ENCODE measurements around the gene RFT1.

RFT1 gene

GRCh38 chr3:53150247-53151085 is 20.2 kb upstream of the RFT1 start:
- no peak for DNase-seq (ENCODE audit: low read depth in 2 of 2)

DNA sequence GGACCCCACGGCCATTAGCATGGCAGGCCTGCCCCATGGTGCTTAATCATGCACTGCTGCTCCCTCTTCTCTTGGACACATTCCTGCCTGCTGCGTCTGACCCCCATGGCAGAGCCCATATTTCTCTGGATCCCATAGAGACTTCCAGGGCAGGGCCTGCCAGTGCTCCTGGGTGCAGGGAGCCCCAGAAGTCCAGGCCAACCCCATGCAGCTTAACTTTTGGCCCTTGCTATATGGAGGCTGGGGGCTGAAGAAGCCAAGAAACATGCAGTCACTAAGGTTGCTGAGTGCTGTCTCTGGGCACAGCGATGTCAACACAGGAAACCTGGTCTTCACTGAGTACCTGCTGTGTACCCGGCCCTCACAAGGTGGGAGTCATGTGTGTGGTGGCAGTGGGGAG is 19.5 kb upstream of the RFT1 start:
- DNase-seq (ENCODE audit: low read depth in 2 of 2): no peak

GRCh38 chr3:53149006-53149690 is 18.9 kb upstream of the RFT1 start:
- DNase-seq (ENCODE audit: low read depth in 2 of 2): no peak

DNA sequence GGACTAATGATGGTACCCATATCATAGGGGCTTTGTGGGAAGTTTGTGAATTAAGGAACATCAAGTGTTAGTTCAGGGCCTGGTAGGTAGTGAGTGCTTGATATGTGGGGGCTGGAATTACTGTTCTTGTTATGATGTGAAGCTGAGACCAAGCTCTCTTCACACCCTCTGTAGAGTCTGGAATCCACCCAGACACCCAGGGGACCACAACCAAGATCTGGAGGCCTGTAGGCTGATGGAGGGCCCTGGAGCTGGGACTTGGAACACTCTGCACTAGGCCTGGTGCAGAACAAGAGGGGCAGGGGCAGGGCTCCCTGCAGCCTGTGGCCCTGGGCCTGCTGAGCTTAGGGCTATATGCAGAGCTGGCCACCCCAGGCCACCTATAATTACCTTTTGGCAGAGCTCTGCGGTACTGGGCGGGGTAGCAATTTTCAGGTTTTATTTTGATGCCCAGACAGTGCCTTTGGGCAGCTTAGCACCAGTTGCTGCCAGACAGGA is 17.7 kb upstream of the RFT1 start:
- no peak for DNase-seq (ENCODE audit: low read depth in 2 of 2)

GRCh38 chr3:53147151-53147902 is 17.1 kb upstream of the RFT1 start:
- no peak for DNase-seq (ENCODE audit: low read depth in 2 of 2)

DNA sequence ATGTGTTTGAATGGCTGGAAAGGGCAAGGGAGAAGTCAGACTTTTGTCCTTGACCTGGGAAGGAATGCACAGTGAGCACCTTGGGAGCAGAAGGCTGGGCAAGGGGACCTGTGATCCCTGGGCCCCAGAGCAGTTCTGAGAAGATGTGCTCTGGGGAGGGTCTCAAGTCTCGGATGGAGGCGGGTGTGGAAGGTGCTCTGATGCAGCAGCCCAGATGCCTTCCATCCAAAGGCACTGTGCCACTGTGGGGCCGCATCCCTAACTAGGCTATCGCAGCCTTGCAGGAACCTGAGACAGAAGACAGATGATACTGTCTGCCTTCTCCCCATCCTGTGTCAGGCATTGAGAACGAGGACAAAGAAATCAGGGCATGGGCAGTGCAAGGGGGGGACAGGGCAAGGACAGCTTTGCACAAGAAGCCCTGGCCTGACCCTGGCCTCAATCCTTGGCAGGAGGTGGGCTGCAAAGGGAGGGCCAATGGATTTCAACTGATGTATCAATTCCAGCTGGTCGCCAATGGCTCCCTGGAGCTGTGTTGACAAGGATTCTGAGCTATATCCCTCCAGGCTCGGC is 16.2 kb upstream of the RFT1 start:
- no peak for DNase-seq (ENCODE audit: low read depth in 2 of 2)

DNA sequence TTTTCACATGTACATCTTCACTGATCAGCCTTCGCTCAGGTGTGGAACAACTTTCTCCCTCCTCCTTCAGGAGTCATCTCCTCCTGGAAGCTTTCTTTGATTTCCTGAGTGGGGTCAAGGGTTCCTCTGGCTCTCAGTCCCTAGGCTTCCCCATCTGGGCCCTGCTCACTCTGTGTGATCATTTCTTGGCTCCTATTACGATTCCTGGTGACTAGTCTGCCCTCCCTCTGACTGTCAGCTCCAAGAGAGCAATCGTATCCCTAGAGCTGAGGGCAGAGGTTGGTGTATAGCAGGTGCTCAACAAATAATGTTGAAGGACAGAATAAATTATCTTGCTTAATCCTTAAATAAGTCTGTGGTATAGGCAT is 15.5 kb upstream of the RFT1 start:
- DNase-seq (ENCODE audit: low read depth in 2 of 2): no peak

- DNase-seq (ENCODE audit: low read depth in 2 of 2): no peak
Measured at GRCh38 chr3:53144862-53145712, 14.9 kb upstream of the RFT1 start.

- DNase-seq (ENCODE audit: low read depth in 2 of 2): no peak
Measured at GRCh38 chr3:53144446-53144845, 14.2 kb upstream of the RFT1 start.

DNA sequence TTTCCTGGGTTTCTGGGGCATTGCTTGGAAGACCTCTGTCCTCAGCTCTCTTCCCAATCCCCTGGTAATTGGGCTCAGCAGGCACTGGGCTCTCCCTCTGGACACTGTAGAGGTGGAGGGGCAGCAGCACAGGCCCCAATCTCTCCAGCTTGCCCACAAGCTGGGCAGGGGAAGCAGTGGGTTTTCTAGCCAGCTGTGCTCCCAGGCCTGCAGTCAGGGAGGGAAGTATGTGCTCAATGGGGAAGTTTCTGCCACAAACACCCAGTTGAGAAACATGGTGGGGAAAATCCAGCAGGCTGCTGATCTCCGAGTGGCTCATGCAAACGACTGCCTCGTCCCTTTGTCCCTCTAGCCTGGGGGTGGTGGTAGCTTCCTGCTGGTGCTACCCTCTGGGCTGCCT is 12.8 kb upstream of the RFT1 start:
- DNase-seq (ENCODE audit: low read depth in 2 of 2): no peak

DNA sequence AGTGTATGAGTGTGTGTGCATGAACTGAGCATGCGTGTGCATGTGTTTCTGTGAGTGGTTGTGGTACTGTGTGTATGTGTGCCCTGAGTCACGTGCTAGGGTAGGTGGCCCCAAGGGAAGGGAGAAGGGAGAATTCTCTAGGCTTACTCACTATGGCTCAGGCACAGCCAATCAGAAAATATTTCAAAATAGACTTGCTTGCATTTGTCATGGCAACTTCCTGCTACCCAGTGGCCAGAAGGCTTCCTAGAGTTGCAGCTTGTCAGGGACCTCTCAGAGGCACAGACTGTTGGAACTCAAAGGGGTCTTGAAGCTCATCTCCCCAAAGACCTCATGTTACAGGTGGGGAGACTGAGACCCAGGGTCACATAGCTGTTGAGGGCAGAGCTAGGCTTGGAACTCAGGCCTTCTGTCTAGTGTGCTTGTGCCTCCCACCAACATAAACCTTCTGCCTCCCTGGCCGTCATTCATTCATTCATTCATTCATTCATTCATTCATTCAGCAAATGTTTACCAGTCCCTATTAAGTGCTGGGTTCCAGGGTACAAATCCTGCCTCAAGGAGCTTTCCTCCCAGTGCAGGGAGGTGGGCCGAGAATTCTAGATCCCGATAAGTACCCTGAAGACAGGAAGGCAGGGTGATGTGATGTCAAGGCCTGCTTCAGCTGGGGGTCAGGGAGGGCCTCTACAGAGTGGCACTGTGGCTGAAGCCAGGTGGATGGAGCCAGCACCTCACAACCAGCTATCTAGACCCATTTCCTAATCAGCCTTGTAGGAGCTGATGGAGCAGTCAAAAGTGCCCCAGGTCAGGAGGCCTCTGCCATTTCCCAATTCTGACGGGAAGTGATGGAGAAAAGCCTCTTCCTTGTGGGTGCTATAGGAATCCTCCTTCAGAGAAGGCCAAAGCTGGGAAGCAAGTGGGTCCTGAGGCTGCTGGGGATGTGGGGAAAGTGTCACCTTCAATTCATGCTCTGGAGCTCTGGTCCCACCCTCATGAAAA is 10.9 kb upstream of the RFT1 start:
- no peak for DNase-seq (ENCODE audit: low read depth in 2 of 2)

- no peak for DNase-seq (ENCODE audit: low read depth in 2 of 2)
Measured at GRCh38 chr3:53139906-53140846, 9.9 kb upstream of the RFT1 start.

- DNase-seq (ENCODE audit: low read depth in 2 of 2): no peak
Measured at GRCh38 chr3:53137835-53138446, 7.7 kb upstream of the RFT1 start.

DNA sequence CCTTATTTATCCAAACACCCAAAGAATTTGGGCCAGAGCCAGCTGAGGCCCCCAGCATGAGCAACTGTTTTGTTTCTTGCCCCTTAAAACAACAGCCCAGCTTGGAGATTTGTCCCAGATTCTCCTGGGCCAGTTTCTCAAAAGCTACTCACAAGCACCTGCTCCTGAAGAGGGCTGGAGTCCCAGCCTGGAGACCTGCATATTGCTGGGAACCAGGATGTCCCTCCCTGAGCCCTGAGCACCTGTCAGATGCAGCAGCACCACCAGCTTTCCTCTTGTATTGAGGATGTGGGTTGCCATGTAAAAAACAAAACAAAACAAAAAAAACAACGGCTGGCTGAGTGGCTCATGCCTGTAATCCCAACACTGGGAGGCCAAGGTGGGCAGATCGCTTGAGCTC is 7.0 kb upstream of the RFT1 start:
- DNase-seq (ENCODE audit: low read depth in 2 of 2): no peak

DNA sequence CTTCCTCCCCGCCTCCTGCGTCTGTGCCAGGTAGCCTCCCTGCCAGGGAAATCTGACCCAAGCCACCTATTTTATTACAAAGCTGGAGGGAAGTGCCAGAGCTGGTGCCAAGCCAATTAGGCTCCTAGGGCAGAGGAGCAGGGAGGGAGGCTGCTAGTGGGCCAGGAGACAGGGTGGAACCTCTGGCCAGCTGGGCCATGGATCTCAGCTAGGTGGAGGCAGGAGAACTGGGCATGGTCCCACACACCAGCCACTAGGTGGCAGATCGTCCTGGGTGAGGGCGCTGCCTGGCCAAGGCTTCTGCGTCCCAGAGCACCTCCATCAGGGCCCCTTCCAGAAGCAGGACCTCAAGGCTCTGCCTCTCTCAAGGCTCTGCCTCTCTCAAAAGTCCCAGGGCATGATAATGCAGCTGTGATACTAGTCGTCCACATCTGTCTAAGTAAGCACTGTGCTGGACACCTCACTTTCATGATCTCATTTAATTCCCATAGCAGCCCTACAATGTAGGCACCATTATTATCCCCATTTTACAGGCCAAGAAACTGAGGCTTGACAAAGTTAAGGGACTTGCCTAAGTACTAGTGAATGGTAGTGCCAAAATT is 4.5 kb upstream of the RFT1 start:
- peak; percentile 5 to 33 for DNase-seq (ENCODE audit: low read depth in 2 of 2)

DNA sequence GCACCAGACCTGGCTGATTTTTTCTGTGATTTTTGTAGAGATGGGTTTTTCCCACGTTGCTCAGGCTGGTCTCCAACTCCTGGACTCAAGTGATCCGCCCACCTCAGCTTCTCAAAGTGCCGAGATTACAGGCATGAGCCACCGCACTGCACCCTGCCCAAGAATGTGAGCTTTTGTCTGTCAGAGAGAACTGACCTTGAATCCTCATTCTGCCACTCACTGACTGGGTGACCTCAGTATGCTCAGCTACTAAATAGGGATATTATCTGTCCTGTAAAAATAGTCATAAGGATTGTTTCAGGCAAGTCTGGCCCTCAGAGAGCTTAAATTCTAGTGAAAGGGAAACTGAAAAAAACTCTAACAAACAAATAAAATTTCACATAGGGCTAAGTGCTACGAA is 2.1 kb upstream of the RFT1 start:
- no peak for DNase-seq (ENCODE audit: low read depth in 2 of 2)

DNA sequence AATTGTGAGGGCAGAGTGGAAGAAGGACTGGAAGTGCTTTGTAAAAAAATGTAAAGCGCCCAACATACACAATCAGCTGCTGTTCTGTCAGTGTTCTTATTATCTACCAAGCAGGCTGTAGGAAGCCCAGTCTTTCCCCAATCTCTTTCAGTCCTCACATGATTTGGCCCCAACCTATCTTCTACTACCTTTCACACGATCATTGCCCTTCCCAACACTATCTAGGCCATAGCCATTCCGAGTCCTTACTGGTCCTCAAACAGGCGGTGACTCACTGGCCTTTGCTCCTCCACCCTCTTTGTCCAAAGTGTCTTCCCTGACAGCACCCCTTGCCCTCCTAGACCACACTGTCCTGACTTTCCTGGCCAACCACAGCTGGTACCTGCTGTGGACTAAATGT is 861 bp upstream of the RFT1 start:
- DNase-seq (ENCODE audit: low read depth in 2 of 2): no peak

- DNase-seq (ENCODE audit: low read depth in 2 of 2): no peak
Measured at GRCh38 chr3:53129344-53129743, 891 bp downstream of the RFT1 start.
